ENCODE data around the gene CDH16.
A peak's percentile ranks its signal among the peaks of the same experiment; 100 is the strongest.

Gene CDH16

DNA sequence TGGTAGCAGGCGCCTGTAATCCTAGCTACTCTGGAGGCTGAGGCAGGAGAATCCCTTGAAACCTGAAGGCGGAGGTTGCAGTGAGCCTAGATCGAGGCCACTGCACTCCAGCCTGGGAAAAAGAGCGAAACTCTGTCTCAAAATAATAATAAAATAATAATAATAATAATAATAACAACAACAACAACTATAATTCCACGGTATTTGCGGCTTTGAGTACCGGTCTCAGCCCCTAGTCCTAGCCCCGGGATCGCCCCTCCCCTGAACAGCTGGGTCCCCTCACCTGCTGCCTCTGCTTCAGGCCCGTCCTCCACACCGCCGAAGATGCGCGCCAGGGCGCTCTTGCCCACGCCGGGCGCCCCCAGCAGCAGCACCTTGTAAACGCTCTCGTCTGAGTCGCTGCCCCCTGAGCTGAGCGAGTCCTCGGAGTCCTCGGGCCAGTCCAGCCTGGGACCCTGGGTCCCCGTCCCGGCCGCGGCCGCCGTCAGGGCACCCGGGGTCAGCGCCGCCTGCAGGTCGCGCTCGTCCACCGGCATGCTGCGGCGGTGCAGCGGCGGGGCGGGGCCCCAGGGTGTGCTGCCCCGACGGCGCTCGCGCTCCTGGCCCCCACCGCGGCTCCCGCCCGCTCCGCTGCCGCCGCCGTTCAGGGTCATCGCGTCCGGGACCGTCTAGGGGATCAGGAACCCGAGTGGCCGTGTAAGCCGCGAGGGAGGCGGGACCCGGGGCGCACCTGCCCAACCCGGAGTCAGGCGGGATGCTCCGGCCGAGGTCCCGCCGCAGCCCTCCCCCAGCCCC, 6.0 kb upstream of the CDH16 start:
- Histone ChIP-seq H3K4me3 (ENCODE audit: low read length) (peak overlapping the region; percentile 47; the same call in 1 of the 2 replicates), H3K9ac (ENCODE audit: low read depth, low read length) (no peak overlapping the region), H3K4me1 (ENCODE audit: insufficient read depth, low read length) (no peaks in the 10 kb centered on the region), H3K9me3 (ENCODE audit: insufficient read depth, low read depth, low read length) (no peaks in the 10 kb centered on the region), H3K36me3 (ENCODE audit: insufficient read depth, low read depth, low read length) (no peaks in the 10 kb centered on the region), H3K27me3 (ENCODE audit: insufficient read depth, low read length) (peaks cover 66% of the 10 kb centered on the region), H3K27ac (ENCODE audit: low read length) (no peak overlapping the region)

DNA sequence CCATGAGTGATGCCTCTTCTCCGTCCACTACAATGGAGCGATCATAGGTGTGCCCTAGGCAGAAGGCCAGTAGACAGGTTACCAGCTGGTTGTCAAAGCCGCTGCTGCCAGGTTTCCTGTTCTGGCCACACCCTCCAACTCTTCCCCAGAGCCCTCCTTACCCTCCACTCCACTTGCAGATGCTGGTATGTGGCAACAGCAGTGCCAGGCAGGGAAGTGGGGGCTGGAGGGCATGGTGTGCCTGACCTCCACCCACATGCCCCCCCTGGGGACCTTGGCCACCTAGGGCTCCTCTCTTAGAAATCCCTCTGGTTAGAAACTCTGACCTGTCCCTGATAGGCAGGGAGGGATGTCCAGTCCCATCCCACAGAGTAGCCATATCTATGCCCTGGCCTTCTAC, 5.2 kb upstream of the CDH16 start:
- H3K4me3 ChIP-seq (ENCODE audit: low read length) = no peak overlapping the region
- no peaks in the 10 kb centered on the region for H3K4me1 ChIP-seq (ENCODE audit: insufficient read depth, low read length)
- H3K36me3 ChIP-seq (ENCODE audit: insufficient read depth, low read depth, low read length) = no peaks in the 10 kb centered on the region
- H3K9me3 ChIP-seq (ENCODE audit: insufficient read depth, low read depth, low read length) = no peaks in the 10 kb centered on the region
- peaks cover 72% of the 10 kb centered on the region for H3K27me3 ChIP-seq (ENCODE audit: insufficient read depth, low read length)
- H3K27ac ChIP-seq (ENCODE audit: low read length) = no peak overlapping the region
- H3K9ac ChIP-seq (ENCODE audit: low read depth, low read length) = no peak overlapping the region

DNA sequence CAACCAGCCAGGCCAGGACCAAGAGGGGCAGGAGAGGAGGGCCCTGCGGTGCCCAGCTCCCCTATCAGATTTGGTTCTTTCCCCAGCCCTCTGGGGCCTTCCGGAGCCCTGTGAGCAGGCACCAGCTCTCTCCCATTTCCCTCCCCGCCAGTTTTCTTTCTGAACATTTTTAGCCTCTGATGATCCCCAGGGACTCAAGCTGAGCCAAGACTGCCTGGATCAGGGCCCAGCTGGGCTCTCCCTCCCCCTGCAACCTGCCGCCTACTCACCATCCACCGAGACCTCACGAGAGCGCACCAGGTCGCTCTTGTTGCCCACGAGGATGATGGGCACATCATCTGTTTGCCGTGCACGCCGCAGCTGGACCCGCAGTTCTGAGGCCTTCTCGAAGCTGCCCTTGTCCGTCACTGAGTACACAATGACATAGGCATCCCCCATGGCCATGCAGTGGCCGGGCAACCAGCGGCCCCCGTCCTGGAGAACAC, 4.6 kb upstream of the CDH16 start:
- Histone ChIP-seq H3K4me3 (ENCODE audit: low read length) (no peak overlapping the region), H3K9ac (ENCODE audit: low read depth, low read length) (no peak overlapping the region), H3K27ac (ENCODE audit: low read length) (no peak overlapping the region), H3K4me1 (ENCODE audit: insufficient read depth, low read length) (no peaks in the 10 kb centered on the region), H3K27me3 (ENCODE audit: insufficient read depth, low read length) (peaks cover 72% of the 10 kb centered on the region), H3K36me3 (ENCODE audit: insufficient read depth, low read depth, low read length) (no peaks in the 10 kb centered on the region), H3K9me3 (ENCODE audit: insufficient read depth, low read depth, low read length) (no peaks in the 10 kb centered on the region)

DNA sequence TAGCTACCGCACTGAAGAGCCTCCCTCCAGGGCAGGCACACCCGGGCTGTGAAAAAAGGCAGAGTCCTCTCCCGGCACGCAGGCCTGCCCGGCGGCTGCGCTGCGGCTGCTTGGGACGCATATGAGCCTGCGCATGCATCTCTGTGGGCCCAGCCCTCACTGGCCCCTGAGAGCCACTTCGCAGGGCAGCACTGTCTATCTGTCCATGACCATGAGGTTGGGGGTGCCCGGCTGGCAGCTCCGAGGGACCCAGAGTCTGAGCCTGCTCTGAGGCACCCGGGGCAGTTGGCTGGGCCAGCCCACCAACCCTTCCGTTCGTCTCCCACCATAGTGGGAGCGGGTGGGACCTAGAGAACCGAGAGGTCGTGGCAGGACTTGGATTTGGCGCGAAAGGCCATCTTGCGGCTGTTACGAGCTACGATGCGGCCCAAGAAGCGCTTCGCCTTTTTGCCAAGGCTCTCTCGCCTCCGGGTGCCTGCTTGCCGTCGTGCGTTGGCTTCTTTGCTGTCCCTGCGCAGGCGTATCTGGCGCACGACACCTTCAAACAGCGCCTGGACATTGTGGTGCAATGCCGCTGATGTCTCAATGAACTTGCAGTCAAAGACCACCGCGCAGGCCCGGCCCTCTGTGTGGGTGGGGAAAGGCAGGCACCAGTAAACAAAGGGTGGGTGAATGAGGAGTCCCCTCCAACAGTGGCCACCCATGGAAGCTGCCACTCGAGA, 3.2 kb upstream of the CDH16 start:
- no peaks in the 10 kb centered on the region for H3K36me3 ChIP-seq (ENCODE audit: insufficient read depth, low read depth, low read length)
- no peak overlapping the region for H3K9ac ChIP-seq (ENCODE audit: low read depth, low read length)
- H3K27me3 ChIP-seq (ENCODE audit: insufficient read depth, low read length) = peaks cover 62% of the 10 kb centered on the region
- H3K27ac ChIP-seq (ENCODE audit: low read length) = no peak overlapping the region
- H3K9me3 ChIP-seq (ENCODE audit: insufficient read depth, low read depth, low read length) = no peaks in the 10 kb centered on the region
- H3K4me1 ChIP-seq (ENCODE audit: insufficient read depth, low read length) = no peaks in the 10 kb centered on the region
- H3K4me3 ChIP-seq (ENCODE audit: low read length) = no peak overlapping the region

DNA sequence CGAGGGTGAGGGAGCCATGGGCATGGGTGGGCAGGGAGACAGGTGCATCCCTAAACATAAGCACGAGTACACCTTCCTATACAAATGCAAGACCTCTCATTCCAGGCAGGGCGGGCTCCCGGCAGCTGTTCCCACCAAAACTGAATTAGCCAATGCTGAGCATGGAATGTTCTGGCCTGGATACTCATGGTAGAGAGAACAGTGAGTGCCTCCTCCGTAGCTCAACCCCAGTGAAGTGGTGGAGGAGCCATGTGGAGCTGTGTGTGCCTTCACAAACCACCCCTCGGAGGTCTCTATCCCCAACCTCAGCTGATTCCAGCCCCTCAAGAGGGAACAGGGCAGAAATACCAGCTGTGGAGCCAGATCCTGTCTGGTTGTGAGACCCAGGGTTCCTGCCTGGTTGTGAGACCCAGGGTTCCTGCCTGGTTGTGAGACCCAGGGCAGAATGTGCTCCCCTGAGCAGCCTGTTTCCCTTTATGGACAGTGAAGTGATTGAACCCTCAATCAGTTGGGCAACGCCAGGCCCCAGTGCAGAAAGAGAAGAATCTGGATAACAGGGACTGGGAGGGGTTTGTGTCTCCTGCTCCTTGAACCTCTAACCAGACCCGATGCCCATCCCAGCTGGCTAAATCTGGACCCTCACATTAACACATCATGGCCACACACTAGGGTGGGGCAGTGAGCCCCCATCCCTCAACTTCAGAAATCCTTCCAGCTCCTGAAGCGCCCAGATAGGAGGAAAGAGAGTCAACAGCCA, 2.4 kb upstream of the CDH16 start:
- no peaks in the 10 kb centered on the region for H3K36me3 ChIP-seq (ENCODE audit: insufficient read depth, low read depth, low read length)
- H3K4me3 ChIP-seq (ENCODE audit: low read length) = no peak overlapping the region
- H3K9me3 ChIP-seq (ENCODE audit: insufficient read depth, low read depth, low read length) = no peaks in the 10 kb centered on the region
- H3K9ac ChIP-seq (ENCODE audit: low read depth, low read length) = no peak overlapping the region
- peaks cover 60% of the 10 kb centered on the region for H3K27me3 ChIP-seq (ENCODE audit: insufficient read depth, low read length)
- no peak overlapping the region for H3K27ac ChIP-seq (ENCODE audit: low read length)
- no peaks in the 10 kb centered on the region for H3K4me1 ChIP-seq (ENCODE audit: insufficient read depth, low read length)

DNA sequence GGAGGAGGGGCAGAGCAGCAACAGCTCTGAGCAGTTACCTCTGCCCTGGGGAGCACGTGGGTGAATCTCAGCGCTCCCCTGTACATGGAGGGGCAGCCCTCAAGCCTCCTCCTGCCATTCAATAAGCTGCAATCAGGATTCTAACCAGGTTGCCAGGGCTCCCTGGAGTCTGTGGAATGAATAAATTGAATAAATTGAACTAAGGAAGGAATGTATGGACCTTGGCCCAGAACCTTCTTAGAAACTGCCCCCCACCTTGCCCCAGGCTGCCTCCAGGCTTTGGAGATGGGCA, 1.6 kb upstream of the CDH16 start:
- Histone ChIP-seq H3K27me3 (ENCODE audit: insufficient read depth, low read length) (peaks cover 53% of the 10 kb centered on the region), H3K4me1 (ENCODE audit: insufficient read depth, low read length) (no peaks in the 10 kb centered on the region), H3K9me3 (ENCODE audit: insufficient read depth, low read depth, low read length) (no peaks in the 10 kb centered on the region), H3K27ac (ENCODE audit: low read length) (no peak overlapping the region), H3K9ac (ENCODE audit: low read depth, low read length) (no peak overlapping the region), H3K4me3 (ENCODE audit: low read length) (no peak overlapping the region), H3K36me3 (ENCODE audit: insufficient read depth, low read depth, low read length) (no peaks in the 10 kb centered on the region)

DNA sequence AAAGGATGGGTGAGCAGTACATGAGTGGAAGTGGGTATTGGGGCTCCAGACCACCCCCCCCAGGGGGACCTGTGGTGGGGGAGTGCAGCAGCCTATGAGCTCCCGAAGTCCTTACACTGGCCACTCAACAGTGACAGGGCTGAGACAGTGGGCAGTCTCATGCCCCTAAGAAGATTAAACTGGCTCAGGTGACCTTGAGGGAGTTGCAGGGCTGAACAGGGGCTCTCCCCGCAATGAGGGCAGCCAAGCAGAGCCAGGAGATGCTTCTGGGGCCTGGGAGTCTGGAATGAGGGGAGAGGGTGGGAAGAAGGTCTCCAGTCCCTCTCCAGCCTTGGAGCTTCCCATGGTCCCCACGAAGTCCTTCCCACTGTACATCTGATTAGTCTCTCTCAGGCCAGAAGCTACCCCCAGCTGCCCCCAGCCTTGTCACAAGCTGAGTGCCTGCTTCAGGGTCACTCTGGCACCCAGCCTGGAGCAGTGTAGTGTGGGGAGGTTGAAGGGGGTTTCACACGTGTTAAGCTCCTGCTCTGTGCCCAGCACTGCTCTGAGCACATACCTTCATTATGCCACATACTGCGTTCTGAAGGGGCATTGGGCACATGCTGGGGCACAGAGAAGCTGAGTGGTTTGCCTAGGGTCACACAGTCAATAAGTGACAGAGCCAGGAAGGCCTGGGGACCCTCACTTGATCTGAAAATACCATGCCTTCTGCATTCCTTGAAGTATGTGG, 1.0 kb upstream of the CDH16 start:
- H3K4me3 ChIP-seq (ENCODE audit: low read length) = no peak overlapping the region
- H3K27me3 ChIP-seq (ENCODE audit: insufficient read depth, low read length) = peaks cover 48% of the 10 kb centered on the region
- H3K27ac ChIP-seq (ENCODE audit: low read length) = no peak overlapping the region
- H3K9me3 ChIP-seq (ENCODE audit: insufficient read depth, low read depth, low read length) = no peaks in the 10 kb centered on the region
- H3K4me1 ChIP-seq (ENCODE audit: insufficient read depth, low read length) = no peaks in the 10 kb centered on the region
- no peak overlapping the region for H3K9ac ChIP-seq (ENCODE audit: low read depth, low read length)
- no peaks in the 10 kb centered on the region for H3K36me3 ChIP-seq (ENCODE audit: insufficient read depth, low read depth, low read length)

DNA sequence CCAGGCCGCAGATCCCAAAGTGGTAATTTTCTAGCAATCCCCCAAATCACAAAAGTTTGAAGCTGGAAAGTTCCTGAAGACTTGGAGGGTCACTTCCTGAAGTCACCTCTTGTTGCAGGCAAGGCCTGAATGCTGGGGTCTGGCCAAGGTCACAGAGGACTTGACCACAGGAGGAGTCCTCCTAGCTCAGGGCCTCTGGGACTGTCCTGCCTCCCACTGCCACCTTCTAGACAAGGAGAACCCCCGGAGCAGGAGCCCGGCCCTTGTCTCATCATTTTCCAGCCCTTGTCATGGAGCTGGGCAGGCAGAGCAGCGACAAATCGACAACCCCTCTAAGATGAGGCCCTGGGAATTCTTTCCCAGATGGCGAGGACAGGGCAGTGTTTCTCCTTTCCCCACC, 330 bp downstream of the CDH16 start:
- Histone ChIP-seq H3K9ac (ENCODE audit: low read depth, low read length) (no peak overlapping the region), H3K27me3 (ENCODE audit: insufficient read depth, low read length) (peaks cover 34% of the 10 kb centered on the region)

DNA sequence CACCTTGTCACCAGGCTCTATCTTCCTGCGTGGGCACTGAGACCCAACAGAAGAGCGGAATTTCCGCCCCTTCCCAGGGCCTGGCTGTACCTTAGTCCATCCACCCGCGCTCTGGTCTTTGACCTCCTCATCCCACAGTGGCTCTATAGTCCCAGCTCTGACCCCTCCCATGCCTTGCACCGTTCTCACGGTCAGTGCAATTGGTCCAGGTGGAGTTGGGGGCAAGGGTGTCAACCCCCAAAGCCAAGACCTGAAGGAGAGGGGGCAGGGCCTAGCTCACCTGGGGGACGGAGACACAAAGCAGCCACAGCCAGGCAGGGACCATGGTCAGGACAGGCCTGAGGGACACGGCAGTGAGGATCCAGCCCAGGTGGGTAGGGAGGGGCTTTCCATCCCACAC, 944 bp downstream of the CDH16 start:
- Histone ChIP-seq H3K9me3 (ENCODE audit: insufficient read depth, low read depth, low read length) (no peaks in the 10 kb centered on the region), H3K27me3 (ENCODE audit: insufficient read depth, low read length) (peaks cover 29% of the 10 kb centered on the region), H3K4me1 (ENCODE audit: insufficient read depth, low read length) (no peaks in the 10 kb centered on the region), H3K36me3 (ENCODE audit: insufficient read depth, low read depth, low read length) (no peaks in the 10 kb centered on the region), H3K27ac (ENCODE audit: low read length) (no peak overlapping the region), H3K4me3 (ENCODE audit: low read length) (no peak overlapping the region), H3K9ac (ENCODE audit: low read depth, low read length) (no peak overlapping the region)

More for the DNA sequence above, 330 bp downstream of the CDH16 start:
- no peaks in the 10 kb centered on the region for H3K4me1 ChIP-seq (ENCODE audit: insufficient read depth, low read length)
- H3K4me3 ChIP-seq (ENCODE audit: low read length) = no peak overlapping the region
- no peaks in the 10 kb centered on the region for H3K36me3 ChIP-seq (ENCODE audit: insufficient read depth, low read depth, low read length)
- no peak overlapping the region for H3K27ac ChIP-seq (ENCODE audit: low read length)
- H3K9me3 ChIP-seq (ENCODE audit: insufficient read depth, low read depth, low read length) = no peaks in the 10 kb centered on the region

DNA sequence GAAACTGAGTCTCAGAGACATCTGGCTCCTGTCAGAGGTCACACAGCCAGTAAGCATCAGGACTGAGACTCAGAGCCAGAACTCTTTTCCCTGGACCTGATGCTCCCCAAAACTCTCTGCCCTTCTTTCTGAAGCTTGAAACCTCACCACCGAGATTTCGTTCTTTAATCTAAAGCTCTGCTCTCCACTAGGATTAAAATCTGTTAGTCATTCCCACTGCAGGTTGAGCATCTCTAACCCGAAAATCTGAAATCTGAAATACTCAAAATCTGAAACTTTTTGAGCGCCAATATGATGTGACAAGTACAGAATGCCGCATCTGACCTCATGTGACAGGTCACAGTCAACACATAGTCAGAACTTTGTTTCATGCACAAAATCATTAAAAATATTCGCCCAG, 2.2 kb downstream of the CDH16 start:
- no peak overlapping the region for H3K4me3 ChIP-seq (ENCODE audit: low read length)
- no peak overlapping the region for H3K9ac ChIP-seq (ENCODE audit: low read depth, low read length)
- H3K27ac ChIP-seq (ENCODE audit: low read length) = no peak overlapping the region
- no peaks in the 10 kb centered on the region for H3K4me1 ChIP-seq (ENCODE audit: insufficient read depth, low read length)
- no peaks in the 10 kb centered on the region for H3K36me3 ChIP-seq (ENCODE audit: insufficient read depth, low read depth, low read length)
- H3K9me3 ChIP-seq (ENCODE audit: insufficient read depth, low read depth, low read length) = no peaks in the 10 kb centered on the region
- peaks cover 29% of the 10 kb centered on the region for H3K27me3 ChIP-seq (ENCODE audit: insufficient read depth, low read length)

DNA sequence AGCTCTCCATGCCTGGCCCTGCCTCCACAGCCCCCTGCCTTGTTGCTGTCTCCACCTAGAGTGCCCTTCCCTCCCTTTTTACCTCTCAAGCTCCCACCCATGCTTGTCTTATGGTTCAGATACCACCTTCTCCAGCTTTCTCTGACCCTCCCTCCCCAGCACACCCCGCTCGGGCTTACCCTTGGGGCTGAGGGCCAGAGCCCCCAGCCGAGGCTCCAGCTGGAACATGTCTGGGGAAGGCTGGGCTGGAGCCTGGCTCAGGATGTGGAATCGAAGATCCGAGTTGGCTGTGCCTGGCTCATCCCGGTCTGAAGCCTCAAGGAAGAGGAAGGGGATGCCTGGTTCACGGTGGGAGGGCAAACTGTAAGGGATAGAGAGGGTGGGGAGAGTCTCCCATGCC, 3.6 kb downstream of the CDH16 start:
- no peak overlapping the region for H3K27ac ChIP-seq (ENCODE audit: low read length)
- no peaks in the 10 kb centered on the region for H3K36me3 ChIP-seq (ENCODE audit: insufficient read depth, low read depth, low read length)
- H3K4me1 ChIP-seq (ENCODE audit: insufficient read depth, low read length) = no peaks in the 10 kb centered on the region
- H3K27me3 ChIP-seq (ENCODE audit: insufficient read depth, low read length) = peaks cover 18% of the 10 kb centered on the region
- no peak overlapping the region for H3K9ac ChIP-seq (ENCODE audit: low read depth, low read length)
- H3K9me3 ChIP-seq (ENCODE audit: insufficient read depth, low read depth, low read length) = no peaks in the 10 kb centered on the region
- H3K4me3 ChIP-seq (ENCODE audit: low read length) = no peak overlapping the region

Data from iPS-20b (cell line).